ENCODE results near the gene DHX16. TPM values are rescaled to one million over a fixed set of nuclear protein-coding genes. Genes with fewer than 3 reads are reported as not detected.

The DHX16 gene
- total and polyA plus RNA-seq, 2 of the 8 experiments (the other 6 are each of a cell fraction or from before 2014, with no cell fraction given), result 27.4 to 44.4 TPM

GRCh38 chr6:30683980-30684338, 11.2 kb upstream of the DHX16 start (continued):
- TF ChIP-seq CTCF (IDR thresholded peaks at IDR 0.05; ENCODE audit: control extremely low read depth in 1 of 3, insufficient read depth in 1 of 3, low read depth in 1 of 3, low read length in 3 of 3) (no peak), JUN (IDR thresholded peaks at IDR 0.05; ENCODE audit: low read depth, low read length) (no peak), GTF2F1 (IDR thresholded peaks at IDR 0.05; ENCODE audit: borderline replicate concordance, low read depth, low read length) (no peak), SUZ12 (IDR thresholded peaks at IDR 0.05; ENCODE audit: low read length) (no peak), GABPA (IDR thresholded peaks at IDR 0.05; ENCODE audit: borderline replicate concordance, insufficient read depth, low read length) (no peak), RFX5 (IDR thresholded peaks at IDR 0.05; ENCODE audit: borderline replicate concordance, low read depth, low read length) (no peak)

Data from H1 (cell line).